Head of caudate nucleus (tissue), 42 donors: ENCODE measurements around the gene BRSK1.

Source experiments
- DNase-seq, 42 donors: peaks; one replicate each; pipeline versions ENCODE4 v3.0.0 to v3.0.0-alpha.2; 2020 to 2021; ENCODE audit warnings: mixed read lengths in 7 of 42
- intact Hi-C: fragments of 100-400 bp; cut with DNase I; formaldehyde crosslinking; loops from one replicate; pipeline ENCODE4 v1.15.0; 2022

BRSK1 gene

DNA sequence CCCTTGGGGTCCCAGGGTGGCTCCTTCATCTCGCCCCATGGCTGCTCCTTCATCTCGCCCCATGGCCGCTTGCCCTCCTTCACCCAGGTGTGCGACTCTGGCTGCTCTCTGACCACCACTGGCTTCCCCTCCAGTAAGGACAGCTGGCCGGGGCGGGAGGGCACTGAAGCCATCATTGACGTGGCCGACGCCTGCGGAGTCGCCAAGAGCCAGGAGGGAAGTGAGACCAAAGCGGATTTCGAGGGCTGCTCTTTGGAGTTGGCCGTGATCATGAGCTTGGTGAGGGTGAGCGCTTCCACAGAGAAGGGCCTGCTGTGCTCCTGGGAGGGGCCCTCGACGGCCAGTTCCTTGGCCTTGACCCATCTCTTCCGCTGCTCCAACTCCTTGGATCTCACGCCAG lies 74.7 kb downstream of the BRSK1 start:
- intact Hi-C loops = no loop called here
- DNase-seq = no peak

GRCh38 chr19:55358943-55359908 lies 75.4 kb downstream of the BRSK1 start:
- no peak for DNase-seq
- intact Hi-C loops = no loop called here

GRCh38 chr19:55360902-55361301 lies 77.1 kb downstream of the BRSK1 start:
- DNase-seq = no peak
- intact Hi-C loops = no loop called here
